Activated T-cell treated with anti-CD3 and anti-CD28 coated beads for 4 hours (primary cell): ENCODE results near the gene C8A.

Experiments used
- DNase-seq: peaks from one replicate; pipeline ENCODE4 v3.0.0-alpha.2; 2020

The C8A gene

DNA sequence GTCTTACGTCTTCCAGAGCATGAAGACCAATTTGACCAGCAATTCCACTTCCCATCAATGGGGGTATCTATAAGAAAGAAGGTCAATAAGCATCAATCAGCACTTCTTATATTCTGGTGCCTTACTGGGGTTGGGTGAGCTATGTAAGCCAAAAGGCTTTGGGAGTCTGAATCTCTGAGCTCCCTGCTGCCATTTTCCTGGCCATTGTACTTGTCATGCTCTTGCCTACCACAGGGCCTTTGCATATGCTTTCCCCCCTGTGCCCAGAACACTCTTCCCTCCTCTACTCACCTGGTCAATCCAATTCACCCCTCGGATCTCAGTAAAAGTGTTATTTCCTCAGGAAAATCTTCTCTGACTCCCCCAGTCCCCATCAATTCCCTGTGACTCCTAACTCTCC lies 74.9 kb downstream of the C8A start:
- DNase-seq: no peak

DNA sequence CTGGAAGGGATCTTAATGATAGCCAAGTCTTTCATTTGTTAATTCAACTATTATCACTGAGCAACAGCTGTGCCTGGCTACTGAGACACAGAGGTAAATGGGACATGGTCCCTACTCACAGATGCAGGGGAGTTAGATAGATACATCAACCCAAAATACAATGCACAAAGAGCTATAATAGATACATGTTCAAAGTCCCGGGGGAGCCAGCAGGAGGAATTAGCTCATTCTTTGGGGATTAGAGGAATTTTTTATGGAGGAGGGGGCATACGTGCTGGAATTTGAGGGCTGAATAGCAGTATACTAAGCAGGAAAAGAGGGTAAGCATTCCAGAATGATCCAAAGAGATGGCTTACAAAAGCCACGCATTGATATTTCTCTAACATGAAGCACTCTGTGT lies 76.6 kb downstream of the C8A start:
- DNase-seq: no peak

DNA sequence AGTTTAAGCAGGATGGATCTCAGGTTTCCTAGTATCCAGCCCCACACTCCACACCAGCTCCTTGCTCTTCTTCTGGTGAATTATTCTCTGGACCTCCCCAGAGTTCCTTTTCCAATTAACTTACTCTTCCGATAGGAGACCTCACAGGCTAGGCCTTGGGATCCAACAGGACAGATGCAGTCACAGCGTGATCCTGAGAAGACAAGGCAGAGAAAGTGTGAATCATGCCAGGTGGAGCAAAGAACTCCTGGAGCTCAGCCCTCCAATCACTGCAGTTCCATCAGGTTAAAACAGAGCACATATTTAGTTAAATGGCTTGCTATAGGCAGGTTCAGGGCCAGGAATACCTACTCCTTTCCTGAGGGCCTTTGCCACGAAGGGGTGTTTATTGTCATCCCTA lies 77.1 kb downstream of the C8A start:
- DNase-seq: no peak

DNA sequence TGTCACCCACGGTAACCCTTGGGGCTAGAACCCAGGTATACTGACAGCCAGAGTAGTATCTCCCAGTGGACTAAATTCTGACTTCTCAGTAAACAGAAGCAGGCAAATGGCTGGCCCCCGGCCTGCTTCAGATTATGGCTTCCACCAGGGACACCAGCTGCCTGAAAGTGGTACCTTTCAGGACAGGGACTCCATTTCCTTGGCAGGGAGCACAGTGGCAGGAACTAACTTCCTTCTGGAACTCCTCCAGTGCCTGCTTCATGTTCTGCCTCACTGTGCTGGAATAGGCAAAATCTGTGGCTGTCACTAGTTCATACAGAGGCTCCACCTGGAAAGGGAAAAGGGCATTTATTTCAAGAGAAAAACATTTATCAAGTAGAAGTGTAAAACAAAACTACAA lies 78.6 kb downstream of the C8A start:
- DNase-seq: no peak

DNA sequence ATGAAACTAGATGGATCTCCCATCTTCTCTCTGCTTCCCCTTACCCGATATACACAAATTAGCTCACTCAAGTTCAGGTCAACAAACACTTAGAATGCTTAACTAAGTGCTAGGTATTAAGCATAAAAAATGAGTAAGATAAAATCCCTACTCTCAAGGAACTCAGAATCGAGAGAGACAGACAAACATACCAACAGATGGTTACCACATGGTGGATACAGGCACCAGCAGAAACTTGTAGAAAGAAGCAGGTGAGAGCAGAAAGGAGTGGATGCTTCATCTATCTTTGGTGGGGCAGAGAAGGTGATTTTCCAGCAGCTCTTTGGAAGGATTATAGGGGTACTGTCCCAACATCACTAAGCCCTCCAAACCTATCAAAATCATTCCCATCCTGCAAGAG lies 79.0 kb downstream of the C8A start:
- DNase-seq: no peak

DNA sequence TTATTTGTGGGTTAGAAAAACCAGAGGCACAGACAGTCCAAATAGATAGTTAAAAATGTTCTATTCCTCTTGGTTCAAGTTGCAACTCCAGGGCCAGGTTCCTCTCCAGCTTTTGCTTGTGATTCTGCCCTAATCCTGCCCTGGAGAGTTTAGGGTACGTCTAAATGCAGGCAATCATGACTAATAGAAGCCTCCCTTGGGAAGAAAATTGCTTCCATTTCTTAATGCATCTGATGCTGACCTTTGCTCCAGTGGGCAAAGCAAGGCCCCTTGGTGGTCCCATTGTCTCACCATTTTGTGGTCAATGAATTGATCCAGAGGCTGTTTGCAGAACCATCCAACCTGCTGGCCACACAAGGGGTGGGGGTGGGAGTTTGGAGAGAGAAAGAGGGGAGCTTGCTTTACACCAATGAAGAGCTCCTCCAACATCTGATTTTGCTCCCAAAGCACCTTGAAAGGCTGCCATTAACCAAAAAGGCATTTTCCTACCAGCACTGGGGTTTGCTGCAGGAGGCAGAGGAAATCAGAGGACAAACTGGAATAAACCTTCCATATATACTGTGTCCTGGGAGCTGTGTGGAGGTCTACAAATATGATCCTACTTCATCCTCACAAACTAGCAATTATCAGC lies 79.9 kb downstream of the C8A start:
- DNase-seq: no peak

DNA sequence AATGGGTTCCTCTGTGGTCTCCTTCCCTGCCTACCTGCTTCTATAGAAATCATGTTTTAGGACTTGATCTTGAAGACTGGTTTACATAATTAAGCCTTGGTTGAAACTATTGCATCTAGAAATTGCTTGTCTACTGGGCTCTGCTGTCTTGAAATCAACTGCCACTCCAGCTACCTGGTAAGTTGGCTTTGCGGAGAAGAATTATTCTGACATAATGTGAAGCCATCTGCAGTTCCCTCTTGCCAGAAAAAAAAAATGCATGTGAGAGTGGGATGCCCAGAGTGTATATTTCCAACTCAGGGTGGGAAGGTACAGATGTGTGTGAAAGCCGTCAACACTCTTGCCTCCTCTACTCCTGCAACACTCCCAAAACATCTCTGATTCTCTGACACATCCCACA lies 84.0 kb downstream of the C8A start:
- DNase-seq: no peak

DNA sequence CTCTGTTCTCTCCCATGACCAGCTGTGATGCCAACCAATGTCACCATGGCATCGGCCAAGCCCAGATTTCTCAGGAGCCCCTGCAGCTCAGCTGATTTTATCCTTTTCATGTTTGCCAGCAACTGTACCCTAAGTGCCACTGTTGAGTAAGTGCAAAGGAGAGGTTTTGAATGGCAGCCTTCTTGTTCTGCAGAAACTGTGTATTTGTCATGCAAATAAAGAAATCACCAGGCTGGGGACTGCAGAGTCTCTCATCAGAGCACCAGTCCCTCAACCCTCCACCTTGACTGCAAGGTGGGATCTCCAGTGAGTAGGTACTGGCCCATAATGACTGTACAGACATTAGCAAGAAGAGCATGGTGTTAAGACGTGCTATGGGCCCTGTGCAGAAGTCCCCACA lies 84.6 kb downstream of the C8A start:
- DNase-seq: no peak

DNA sequence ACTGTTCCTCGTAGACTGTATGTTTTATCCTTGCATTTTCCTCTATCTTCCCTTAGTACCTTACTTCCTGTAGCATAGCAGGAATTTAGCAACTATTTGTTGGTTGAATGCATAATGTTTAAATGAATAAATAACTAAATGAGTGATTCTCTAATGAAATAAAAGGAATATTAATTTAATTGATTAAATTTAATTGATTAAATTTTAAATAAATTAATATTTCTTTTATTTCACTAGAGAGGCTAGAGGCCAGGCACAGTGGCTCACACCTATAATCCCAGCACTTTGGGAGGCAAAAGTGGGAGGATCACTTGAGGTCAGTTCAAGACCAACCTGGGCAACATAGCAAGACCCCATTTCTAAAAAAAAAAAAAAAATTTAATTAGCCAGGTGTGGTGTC lies 85.4 kb downstream of the C8A start:
- no peak for DNase-seq

DNA sequence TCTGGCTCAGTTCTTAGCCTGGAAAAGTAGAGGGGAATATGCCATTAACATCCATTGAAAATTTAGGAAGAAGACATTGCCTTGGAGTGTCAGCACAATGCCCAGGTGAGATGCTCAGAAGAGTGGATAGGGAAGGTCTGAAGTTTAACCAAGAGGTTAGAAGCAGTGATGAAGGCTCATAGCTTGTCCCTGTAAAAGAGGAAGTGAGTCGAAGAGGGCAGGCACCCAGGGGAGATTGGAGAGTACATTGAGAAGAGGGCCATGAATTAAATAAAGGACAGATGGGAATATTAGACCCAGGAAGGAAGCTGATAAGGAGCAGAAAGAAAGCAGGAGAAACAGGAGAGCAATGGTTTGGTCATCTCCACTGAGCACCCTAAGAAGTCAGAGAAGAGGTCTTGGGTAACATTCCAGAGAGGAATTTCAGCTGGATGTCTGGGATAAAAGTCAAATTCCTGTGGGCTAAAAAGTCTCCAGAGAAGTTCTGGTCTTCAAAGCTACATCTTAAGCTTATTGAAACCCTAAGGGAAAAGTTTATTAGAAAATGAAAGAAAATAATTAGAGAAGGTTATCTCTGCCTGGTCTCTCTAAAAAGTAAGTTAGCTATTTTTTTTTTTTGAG lies 93.9 kb downstream of the C8A start:
- DNase-seq: no peak

DNA sequence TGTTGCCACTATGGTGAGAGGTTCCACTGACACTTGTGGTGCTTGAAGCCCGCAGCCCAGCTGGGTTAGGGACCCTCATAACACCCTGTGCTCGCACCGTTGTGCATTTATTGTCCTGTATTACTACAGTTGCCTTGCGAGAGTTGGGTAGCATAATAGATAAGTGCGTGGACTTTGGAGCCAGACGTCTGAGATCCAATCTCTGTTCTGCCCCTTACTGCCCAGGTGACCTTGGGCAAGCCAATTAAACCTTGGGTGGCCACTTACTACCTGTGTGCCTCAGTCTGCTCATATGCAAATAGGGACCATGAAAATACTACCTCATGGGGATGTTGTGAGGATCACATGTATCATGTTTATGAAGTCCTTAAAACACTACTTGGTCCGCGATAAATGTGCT lies 97.9 kb downstream of the C8A start:
- no peak for DNase-seq

DNA sequence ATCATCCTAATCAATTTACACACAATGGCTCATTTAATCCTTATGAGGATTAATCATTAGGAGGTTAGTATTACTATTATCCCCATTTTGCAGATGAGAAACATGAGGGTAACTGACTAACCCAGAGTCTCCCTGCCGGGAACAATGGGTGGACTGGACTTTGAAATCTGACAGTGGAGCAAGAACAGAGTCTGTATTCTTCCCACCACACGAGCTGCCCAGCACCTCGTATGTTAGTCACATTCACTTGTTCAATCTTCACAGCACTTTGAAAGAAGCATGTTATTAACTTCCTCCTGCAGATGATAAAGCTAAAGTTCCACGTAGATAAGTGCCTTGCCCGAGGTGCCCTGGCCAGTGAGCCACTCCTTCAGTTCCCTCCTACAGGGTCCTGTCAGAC lies 98.8 kb downstream of the C8A start:
- DNase-seq: no peak

DNA sequence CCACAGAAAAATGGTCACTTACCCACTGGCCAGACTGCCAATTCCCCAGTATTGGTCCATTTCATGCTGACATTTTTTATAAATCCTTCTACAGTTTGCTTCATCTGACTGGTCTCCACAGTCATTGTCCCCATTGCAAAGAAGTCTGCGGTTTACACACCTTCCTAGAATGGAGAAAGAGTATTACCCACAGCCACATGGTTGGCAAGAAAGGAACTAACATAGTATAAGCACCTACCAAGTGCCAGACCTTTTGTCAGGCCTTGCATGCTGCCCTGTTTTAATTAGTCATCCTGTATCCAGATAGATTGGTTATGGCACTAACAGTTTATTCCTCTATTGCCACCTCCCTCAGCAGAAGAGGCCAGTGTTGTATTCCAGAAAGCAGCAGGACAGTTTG lies 100.1 kb downstream of the C8A start:
- DNase-seq: no peak

DNA sequence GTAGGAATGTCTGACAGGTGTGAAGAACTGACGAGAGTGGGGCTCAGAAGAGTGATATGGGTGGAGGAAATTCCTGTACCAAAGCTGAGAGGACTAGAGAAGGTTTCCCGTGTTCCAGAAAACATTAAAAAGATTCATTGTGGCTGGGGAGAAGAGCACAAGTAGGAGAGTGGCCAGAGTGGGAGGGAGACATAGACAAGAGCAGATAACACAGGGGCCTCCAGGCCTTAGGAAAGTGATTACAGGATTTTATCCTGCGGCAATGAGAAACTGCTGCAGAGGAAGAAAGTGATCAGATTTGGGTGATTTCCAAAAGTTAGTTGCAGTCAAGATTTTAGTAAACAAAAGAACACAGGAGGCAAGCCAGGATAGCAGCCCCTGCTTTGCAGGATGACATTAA lies 103.3 kb downstream of the C8A start:
- DNase-seq: no peak

DNA sequence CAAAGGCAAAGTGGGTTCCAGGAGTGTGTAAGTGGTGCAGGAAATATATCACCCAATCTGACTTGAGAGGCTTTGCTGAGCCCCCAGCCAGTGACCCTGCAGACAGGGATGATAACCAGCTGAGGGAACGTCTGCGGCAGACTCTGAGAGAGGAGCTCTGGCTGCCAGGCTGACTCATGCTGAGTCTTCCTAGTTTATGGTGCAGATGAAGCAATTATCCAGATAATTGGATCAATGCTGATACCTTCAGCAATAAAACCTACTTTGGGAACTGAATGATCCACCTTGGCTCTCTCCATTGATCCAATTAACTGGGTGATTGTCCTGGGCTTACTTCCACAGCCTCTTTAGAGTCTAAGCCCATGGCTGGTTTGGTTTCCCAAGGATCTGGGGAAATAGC lies 103.9 kb downstream of the C8A start:
- DNase-seq: no peak

DNA sequence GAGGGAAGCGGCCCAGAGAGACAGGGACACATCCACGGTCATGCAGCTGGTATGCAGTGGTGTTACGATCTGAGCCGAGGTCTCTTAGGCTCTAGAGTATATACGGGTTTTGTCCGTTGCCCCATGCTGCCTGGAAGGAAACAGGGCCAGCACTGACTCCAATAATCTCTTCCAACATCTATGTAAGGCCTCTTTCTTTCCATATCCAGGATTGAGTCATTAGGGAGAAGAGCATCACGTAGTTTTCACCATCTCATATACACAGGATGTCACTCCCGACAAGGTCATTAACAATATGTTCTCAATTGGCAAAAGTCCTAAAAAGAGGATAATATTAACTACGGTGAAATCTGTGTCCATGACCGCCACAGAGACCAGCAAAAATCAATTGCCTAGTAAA lies 106.8 kb downstream of the C8A start:
- no peak for DNase-seq

DNA sequence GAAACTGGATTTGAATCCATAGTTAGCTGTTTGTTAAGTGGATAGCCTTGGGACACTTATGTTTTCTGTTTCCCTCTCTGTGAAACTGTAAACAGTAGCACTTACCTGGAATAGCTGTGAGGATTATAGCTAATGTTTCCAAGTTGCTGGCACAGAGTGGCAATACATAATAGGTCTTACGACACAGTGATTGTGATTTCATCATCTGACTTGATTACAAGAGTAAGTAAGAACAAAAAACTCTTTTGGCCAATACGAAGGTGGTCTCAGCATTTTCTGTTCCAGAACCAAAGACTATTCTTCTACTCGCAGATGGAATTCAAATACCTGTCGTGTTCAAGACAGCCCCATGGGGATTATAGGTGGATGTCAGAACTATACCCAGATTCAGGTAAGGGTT lies 109.1 kb downstream of the C8A start:
- no peak for DNase-seq

DNA sequence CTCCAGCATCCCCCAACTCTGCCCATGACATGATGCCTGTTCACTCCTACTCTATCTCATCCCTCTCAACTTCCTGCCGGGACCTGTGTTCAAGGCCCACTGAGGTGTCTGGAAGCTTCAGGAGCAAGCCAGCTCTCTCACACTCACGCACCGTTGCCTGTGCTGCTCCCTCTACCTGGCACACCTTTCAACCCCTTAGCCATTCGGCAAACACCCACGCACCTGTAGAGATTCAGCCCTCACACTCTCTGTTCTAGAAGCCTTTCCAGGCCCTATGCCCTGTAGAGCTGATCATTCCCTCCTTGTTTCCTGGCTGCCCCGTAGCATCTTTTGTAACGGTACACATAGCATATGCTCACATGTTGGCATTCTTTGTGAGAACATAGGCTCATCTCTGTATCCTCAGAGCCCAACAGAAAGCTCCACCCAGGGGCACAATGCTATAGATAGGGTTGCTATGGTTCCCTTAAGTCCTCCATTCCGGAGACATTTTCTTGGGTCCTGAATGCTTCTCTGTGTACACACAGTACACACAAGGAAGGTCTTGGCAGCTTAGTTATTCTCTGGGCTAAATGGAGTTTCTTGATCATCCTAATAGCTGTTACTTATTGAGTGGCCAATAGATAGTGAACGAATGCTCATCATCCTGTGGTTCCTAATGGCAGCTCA lies 109.9 kb downstream of the C8A start:
- no peak for DNase-seq

DNA sequence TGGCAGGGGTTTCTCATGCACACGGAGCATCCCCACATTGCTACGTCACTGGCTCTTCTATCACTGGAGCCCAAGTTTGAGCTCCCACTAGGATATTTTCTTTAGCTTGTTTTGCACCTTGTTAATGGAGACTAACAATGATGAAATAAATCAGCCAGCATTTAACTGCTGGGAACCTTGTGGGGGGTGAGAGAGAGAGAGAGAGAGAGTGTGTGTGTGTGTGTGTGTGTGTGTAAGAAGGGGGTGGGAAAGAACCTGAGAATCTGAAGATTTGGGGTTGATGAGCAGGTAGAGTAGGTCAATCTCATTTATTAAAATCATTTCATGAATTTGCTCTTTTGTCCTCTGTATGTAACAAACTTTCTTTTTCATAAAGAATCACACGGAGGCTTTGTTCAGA lies 110.6 kb downstream of the C8A start:
- no peak for DNase-seq

DNA sequence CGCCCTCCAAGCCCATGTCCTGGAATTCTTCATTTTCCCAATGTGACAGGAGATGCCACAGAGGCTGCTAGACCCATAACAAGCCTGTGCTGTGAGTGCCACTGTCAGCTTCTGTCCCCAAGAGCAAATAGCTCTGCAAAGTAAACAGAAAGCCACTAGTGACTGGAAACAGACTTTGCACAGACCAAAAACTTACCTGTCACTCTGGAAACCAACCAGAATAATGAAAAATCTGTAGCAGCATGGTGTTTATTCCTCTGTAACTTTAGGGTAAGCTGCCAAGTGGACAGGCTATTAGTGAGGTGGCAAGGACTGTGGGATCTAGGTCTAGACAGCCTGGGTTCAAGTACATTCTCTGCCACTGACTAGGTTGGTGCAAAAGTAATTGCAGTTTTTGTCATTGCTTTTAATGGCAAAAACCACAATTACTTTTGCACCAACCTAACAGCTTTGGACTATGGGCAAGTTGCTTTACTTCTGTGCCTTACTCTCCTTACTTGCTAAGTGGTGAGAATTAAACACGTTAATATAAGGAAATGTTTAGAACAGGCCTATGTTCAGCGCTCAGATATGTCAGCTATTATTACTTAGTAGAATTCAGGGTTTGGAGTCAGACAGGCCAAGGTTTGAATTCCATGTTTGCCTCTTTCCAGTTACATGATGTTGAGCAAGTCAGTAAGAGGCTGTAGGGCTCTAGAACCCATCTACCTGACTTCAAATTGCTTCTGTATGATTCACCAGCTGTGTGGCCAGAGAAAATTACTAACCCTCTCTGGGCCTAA lies 111.5 kb downstream of the C8A start, which contains the start of gene C8B:
C8B (minus strand) TSS at position 100 of the 782 bp plus-strand sequence; CDS start at position 33, 67 bp downstream.
- DNase-seq: no peak

DNA sequence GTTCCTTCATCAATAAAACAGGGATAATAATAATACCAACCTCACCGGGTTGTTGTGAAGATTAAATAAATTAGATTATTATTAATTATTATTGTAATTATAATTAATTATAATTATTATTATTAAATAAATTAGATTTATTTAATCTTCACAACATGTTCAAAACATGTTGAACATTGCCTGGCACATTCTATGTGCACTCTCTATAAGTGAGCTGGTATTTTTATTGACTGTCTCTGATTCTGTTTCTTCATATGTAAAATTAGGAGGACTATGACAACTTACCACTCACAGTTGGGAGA lies 112.1 kb downstream of the C8A start:
- no peak for DNase-seq

DNA sequence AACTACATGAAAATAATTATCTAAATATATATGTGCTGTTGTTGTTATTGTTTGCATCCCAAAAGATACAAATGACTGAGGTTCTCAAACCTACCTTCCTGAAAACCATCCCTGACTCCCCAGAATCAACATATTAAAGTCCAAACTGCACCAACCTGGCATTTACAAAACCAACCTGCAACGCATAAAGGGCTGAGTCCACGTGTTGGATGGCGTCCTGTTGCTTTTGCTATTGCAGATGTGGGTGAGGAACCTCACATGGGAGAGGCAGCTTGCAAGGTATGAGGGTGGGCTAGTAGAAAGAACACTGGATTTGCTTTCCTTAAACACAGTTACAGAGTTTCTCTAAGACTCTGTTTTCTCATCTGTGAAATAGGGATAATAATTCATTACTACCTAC lies 112.8 kb downstream of the C8A start:
- no peak for DNase-seq
